T-helper 1 cell (primary cell): ENCODE results near the gene SMCO1.
"Not testable (repeated sequence)": the region's sequence is repeated elsewhere in the genome, so short reads cannot be mapped to it uniquely, and the experiment has no call there.

Experiments
- DNase-seq, 5 donors: peaks; one replicate each; pipeline ENCODE4 v3.0.0-alpha.2; 2012 to 2020

Gene SMCO1

GRCh38 chr3:196489747-196490146 is 25.4 kb downstream of the SMCO1 start:
- DNase-seq = no peak

GRCh38 chr3:196486263-196486662 is 28.9 kb downstream of the SMCO1 start:
- DNase-seq = no peak

- DNase-seq = no peak
These were observed 37.5 kb downstream of the SMCO1 start for GRCh38 chr3:196477678-196478077.

- no peak for DNase-seq
These were observed 42.9 kb downstream of the SMCO1 start for GRCh38 chr3:196472286-196472685.

- no peak for DNase-seq
These were observed 43.6 kb downstream of the SMCO1 start for GRCh38 chr3:196471551-196471950.

- DNase-seq = not testable (repeated sequence)
These were observed 45.0 kb downstream of the SMCO1 start for GRCh38 chr3:196470182-196470581.

GRCh38 chr3:196463804-196464203 is 51.3 kb downstream of the SMCO1 start:
- no peak for DNase-seq

GRCh38 chr3:196463478-196463756 is 51.7 kb downstream of the SMCO1 start:
- no peak for DNase-seq

GRCh38 chr3:196462680-196463477 is 52.3 kb downstream of the SMCO1 start:
- DNase-seq = not testable (repeated sequence)

GRCh38 chr3:196458063-196458462 is 57.1 kb downstream of the SMCO1 start:
- DNase-seq = no peak

- not testable (repeated sequence) for DNase-seq
These were observed 57.7 kb downstream of the SMCO1 start for GRCh38 chr3:196457470-196457869.
